ENCODE data around the gene CCDC122.

Gene CCDC122

GRCh38 chr13:43861863-43862262 lies 17.7 kb downstream of the CCDC122 start:
- DNase-seq (ENCODE audit: low read depth) = no peak
- no peak for TF ChIP-seq CTCF (conservative IDR thresholded peaks at IDR 0.05; ENCODE audit: low read depth, low read length)
- H3K4me3 ChIP-seq (ENCODE audit: low read length) = no peak overlapping the region

GRCh38 chr13:43852923-43853404 lies 26.6 kb downstream of the CCDC122 start:
- no peak for TF ChIP-seq CTCF (conservative IDR thresholded peaks at IDR 0.05; ENCODE audit: low read depth, low read length)
- H3K4me3 ChIP-seq (ENCODE audit: low read length) = no peak overlapping the region
- DNase-seq (ENCODE audit: low read depth) = no peak

- TF ChIP-seq CTCF (conservative IDR thresholded peaks at IDR 0.05; ENCODE audit: low read depth, low read length) = no peak
- DNase-seq (ENCODE audit: low read depth) = no peak
- H3K4me3 ChIP-seq (ENCODE audit: low read length) = no peak overlapping the region
Measured at GRCh38 chr13:43850873-43851272, 28.7 kb downstream of the CCDC122 start.

- TF ChIP-seq CTCF (conservative IDR thresholded peaks at IDR 0.05; ENCODE audit: low read depth, low read length) = no peak
- DNase-seq (ENCODE audit: low read depth) = no peak
- no peak overlapping the region for H3K4me3 ChIP-seq (ENCODE audit: low read length)
Measured at GRCh38 chr13:43848001-43848649, 31.4 kb downstream of the CCDC122 start.

- TF ChIP-seq CTCF (conservative IDR thresholded peaks at IDR 0.05; ENCODE audit: low read depth, low read length) = no peak
- H3K4me3 ChIP-seq (ENCODE audit: low read length) = no peak overlapping the region
- no peak for DNase-seq (ENCODE audit: low read depth)
Measured at GRCh38 chr13:43846496-43847158, 32.9 kb downstream of the CCDC122 start.

- TF ChIP-seq CTCF (conservative IDR thresholded peaks at IDR 0.05; ENCODE audit: low read depth, low read length) = no peak
- no peak for DNase-seq (ENCODE audit: low read depth)
- H3K4me3 ChIP-seq (ENCODE audit: low read length) = no peak overlapping the region
Measured at GRCh38 chr13:43838909-43839308, 40.6 kb downstream of the CCDC122 start.

GRCh38 chr13:43835701-43836100 lies 43.8 kb downstream of the CCDC122 start:
- no peak overlapping the region for H3K4me3 ChIP-seq (ENCODE audit: low read length)
- DNase-seq (ENCODE audit: low read depth) = peak; percentile 88
- no peak for TF ChIP-seq CTCF (conservative IDR thresholded peaks at IDR 0.05; ENCODE audit: low read depth, low read length)
